DOHH2 (cell line): ENCODE data around the gene ABCC11.

Source experiments
- H3F3A ChIP-seq: fragments of 200-600 bp; sonication (generic), shearing (Covaris generic); 2 replicates; pipeline ENCODE4 v1.6.0; 2016; ENCODE audit warnings: antibody characterized with exemption, mild to moderate bottlenecking; ENCODE audit not compliant: control insufficient read depth, insufficient read depth
- H3K27ac ChIP-seq: fragments of 200-600 bp; sonication (generic); 2 replicates; pipeline ENCODE4 v1.5.1; 2014; ENCODE audit warnings: low read depth, mild to moderate bottlenecking, low read length, moderate library complexity
- H3K27me3 ChIP-seq: fragments of 200-600 bp; sonication (generic); 2 replicates; pipeline ENCODE4 v1.6.1; 2014; ENCODE audit warnings: mild to moderate bottlenecking, low read length, mixed read lengths; ENCODE audit not compliant: control insufficient read depth
- H3K36me3 ChIP-seq: fragments of 200-600 bp; sonication (generic); 2 replicates; pipeline ENCODE4 v1.6.1; 2014; ENCODE audit warnings: mild to moderate bottlenecking, low read length, moderate library complexity, mixed read lengths; ENCODE audit not compliant: control insufficient read depth
- H3K4me1 ChIP-seq: fragments of 200-600 bp; sonication (generic); 2 replicates; pipeline ENCODE4 v1.6.1; 2014; ENCODE audit warnings: mild to moderate bottlenecking, low read length, mixed read lengths; ENCODE audit not compliant: control insufficient read depth
- H3K4me2 ChIP-seq: fragments of 200-600 bp; sonication (generic); 2 replicates; pipeline ENCODE4 v1.6.0; 2014; ENCODE audit warnings: mild to moderate bottlenecking, low read length, moderate library complexity
- H3K4me3 ChIP-seq: fragments of 200-600 bp; sonication (generic); 2 replicates; pipeline ENCODE4 v1.5.1; 2014; ENCODE audit warnings: mild to moderate bottlenecking, low read length, mixed read lengths
- H3K79me2 ChIP-seq: fragments of 200-600 bp; sonication (generic); 2 replicates; pipeline ENCODE4 v1.6.1; 2014; ENCODE audit warnings: mild to moderate bottlenecking, low read length, mixed read lengths; ENCODE audit not compliant: control insufficient read depth
- H3K9me2 ChIP-seq: fragments of 200-600 bp; sonication (generic); replicated peaks from 2 replicates; pipeline ENCODE4 v1.6.1; 2014; ENCODE audit warnings: mild to moderate bottlenecking, low read length, mixed read lengths; ENCODE audit not compliant: control insufficient read depth
- H3K9me3 ChIP-seq: fragments of 200-600 bp; sonication (generic); 2 replicates; pipeline ENCODE4 v1.6.1; 2014; ENCODE audit warnings: antibody characterized with exemption, low read length, mixed read lengths; ENCODE audit not compliant: control insufficient read depth, insufficient read depth
- H4K20me1 ChIP-seq: fragments of 200-600 bp; sonication (generic); 2 replicates; pipeline ENCODE4 v1.6.0; 2014; ENCODE audit warnings: low read depth, mild to moderate bottlenecking, antibody characterized with exemption, low read length, moderate library complexity; ENCODE audit not compliant: control insufficient read depth, insufficient read depth
- EZH2phosphoT487 ChIP-seq: fragments of 200-600 bp; sonication (generic); IDR thresholded peaks from 2 replicates; pipeline ENCODE4 v1.6.1; 2017; ENCODE audit warnings: borderline replicate concordance, mild to moderate bottlenecking, antibody characterized with exemption, low read length, moderate library complexity, mixed read lengths
- TF ChIP-seq, protein P1 (sequence below): fragments of 200-600 bp; sonication (generic); IDR thresholded peaks from one replicate; pipeline ENCODE4 v1.5.1; 2014; ENCODE audit warnings: antibody characterized with exemption, mild to moderate bottlenecking, low read depth, low read length; ENCODE audit not compliant: poor library complexity, severe bottlenecking

ABCC11 gene

DNA sequence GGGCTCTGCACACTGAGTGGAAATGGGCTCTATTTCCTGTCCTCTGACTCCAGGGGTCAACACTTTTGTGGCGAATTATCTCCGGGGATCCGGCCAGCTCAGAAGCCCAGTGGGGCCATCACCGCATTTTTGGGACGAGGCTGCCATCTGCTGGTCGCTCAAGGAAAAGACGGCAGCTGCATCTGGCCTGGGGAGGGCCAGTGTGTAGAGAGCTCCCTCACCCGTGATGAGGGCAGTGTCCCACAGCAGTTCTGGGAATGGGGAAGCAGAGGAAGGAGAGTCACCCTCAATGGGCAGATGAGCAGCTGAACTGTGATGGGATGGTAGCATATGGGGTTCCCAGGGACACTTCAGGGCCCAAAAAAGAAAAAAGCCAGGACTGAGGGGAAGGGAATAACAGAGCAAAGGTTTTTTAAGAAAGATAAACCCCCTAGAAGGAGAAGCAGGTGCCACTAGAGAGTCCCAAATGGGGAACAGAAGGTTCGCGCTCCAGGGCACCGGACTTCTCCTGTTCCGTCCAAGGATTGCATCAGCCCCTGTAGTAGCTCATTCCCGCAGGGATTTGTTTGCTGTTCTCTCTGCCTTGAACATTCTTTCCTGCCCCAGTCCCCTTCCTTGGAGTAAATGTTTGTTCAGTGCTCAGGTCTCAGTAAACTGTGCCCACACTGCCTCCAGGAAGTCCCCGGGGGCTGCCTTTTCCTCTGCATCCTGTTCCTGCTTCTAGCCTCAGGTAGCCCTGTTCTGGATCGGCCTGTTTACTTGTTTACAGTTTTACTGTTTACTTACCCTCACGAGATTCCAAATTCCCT is 82.2 kb downstream of the ABCC11 start:
- no peaks in the 10 kb centered on the region for H3K27me3 ChIP-seq

DNA sequence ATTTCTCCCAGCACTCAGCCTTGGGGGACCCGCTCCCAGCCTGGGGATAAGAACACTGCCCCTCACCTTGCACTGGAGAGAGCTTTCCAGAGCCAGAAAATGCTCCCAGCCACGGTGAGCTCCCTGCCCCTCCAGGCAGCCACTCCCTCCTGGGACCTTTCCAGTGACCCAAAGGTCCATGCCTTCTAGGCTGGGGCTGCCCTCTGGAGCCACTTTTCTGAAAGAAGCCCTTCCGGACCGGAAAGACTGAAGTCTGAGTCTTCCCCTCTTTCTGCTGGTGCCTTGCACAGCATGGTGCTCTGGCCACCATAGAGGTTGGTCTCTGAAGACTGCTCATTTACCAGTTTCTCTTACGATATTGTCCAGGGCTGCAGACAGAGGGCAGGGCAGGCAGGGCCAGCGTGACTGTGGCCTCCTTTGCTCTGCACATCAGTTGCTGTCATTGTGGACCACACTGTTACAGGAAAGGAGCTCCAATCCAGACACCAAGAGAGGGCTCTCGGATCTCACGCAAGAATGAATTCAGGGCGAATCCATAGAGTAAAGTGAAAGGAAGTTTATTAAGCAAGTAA is 84.4 kb downstream of the ABCC11 start:
- Histone ChIP-seq H4K20me1 (no peaks in the 10 kb centered on the region), H3K27ac (no peak overlapping the region), H3K4me1 (peaks cover 5% of the 10 kb centered on the region), H3K9me2 (no peaks in the 10 kb centered on the region), H3F3A (no peaks in the 10 kb centered on the region), H3K9me3 (no peaks in the 10 kb centered on the region), H3K79me2 (no peaks in the 10 kb centered on the region), H3K36me3 (no peaks in the 10 kb centered on the region), H3K27me3 (peaks cover 6% of the 10 kb centered on the region; the same call in 1 of the 2 replicates), H3K4me2 (no peak overlapping the region), H3K4me3 (no peak overlapping the region)
- TF ChIP-seq, protein P1, sequence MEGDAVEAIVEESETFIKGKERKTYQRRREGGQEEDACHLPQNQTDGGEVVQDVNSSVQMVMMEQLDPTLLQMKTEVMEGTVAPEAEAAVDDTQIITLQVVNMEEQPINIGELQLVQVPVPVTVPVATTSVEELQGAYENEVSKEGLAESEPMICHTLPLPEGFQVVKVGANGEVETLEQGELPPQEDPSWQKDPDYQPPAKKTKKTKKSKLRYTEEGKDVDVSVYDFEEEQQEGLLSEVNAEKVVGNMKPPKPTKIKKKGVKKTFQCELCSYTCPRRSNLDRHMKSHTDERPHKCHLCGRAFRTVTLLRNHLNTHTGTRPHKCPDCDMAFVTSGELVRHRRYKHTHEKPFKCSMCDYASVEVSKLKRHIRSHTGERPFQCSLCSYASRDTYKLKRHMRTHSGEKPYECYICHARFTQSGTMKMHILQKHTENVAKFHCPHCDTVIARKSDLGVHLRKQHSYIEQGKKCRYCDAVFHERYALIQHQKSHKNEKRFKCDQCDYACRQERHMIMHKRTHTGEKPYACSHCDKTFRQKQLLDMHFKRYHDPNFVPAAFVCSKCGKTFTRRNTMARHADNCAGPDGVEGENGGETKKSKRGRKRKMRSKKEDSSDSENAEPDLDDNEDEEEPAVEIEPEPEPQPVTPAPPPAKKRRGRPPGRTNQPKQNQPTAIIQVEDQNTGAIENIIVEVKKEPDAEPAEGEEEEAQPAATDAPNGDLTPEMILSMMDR: no peak
- TF ChIP-seq EZH2phosphoT487: no peak

More for the DNA sequence above, 82.2 kb downstream of the ABCC11 start:
- Histone ChIP-seq H3K36me3 (no peaks in the 10 kb centered on the region), H3K79me2 (no peaks in the 10 kb centered on the region), H3K9me2 (no peaks in the 10 kb centered on the region), H3K9me3 (no peaks in the 10 kb centered on the region), H3K4me2 (no peak overlapping the region), H3F3A (no peaks in the 10 kb centered on the region), H3K4me3 (no peak overlapping the region), H4K20me1 (no peaks in the 10 kb centered on the region), H3K4me1 (peaks cover 5% of the 10 kb centered on the region), H3K27ac (no peak overlapping the region)
- TF ChIP-seq, protein P1: peak; percentile 89
- TF ChIP-seq EZH2phosphoT487: no peak

DNA sequence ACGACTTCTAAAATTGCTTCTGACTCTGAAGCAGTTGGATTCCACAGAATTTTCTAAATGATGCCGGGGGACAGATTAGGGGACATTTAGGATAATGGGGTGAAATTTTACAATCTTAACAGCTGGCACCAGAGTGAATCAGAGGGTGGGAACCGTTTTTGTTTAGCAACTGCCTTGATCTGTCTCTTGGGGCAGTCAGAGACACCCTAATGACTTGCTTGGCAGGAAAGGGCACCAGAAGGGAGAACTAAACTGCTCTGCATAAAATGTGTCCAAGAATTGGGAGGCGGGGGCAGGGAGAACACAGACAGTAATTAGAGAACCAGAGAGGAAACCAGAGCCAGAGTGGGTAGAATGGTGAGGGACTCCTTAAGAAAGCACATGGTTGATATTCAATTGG is 85.4 kb downstream of the ABCC11 start:
- no peak overlapping the region for H3K4me3 ChIP-seq
- H3K79me2 ChIP-seq: no peaks in the 10 kb centered on the region
- no peaks in the 10 kb centered on the region for H3K9me3 ChIP-seq
- H4K20me1 ChIP-seq: no peaks in the 10 kb centered on the region
- no peaks in the 10 kb centered on the region for H3K36me3 ChIP-seq
- no peaks in the 10 kb centered on the region for H3K9me2 ChIP-seq
- H3K27ac ChIP-seq: no peak overlapping the region
- H3K4me1 ChIP-seq: peaks cover 8% of the 10 kb centered on the region
- no peak overlapping the region for H3K4me2 ChIP-seq
- H3F3A ChIP-seq: no peaks in the 10 kb centered on the region
- TF ChIP-seq, protein P1: no peak
- TF ChIP-seq EZH2phosphoT487: no peak
- H3K27me3 ChIP-seq: peaks cover 16% of the 10 kb centered on the region
